ENCODE data around the gene CCDC117.
"Not testable (repeated sequence)": the region's sequence is repeated elsewhere in the genome, so short reads cannot be mapped to it uniquely, and the experiment has no call there.

The CCDC117 gene

GRCh38 chr22:28801845-28802594, 29.5 kb downstream of the CCDC117 start:
- no peak for DNase-seq (ENCODE audit: low read depth in 2 of 2)

- no peak for DNase-seq (ENCODE audit: low read depth in 2 of 2)
Measured at GRCh38 chr22:28802595-28803123, 30.2 kb downstream of the CCDC117 start.

GRCh38 chr22:28805426-28805825, 32.9 kb downstream of the CCDC117 start:
- DNase-seq (ENCODE audit: low read depth in 2 of 2), result not testable (repeated sequence)

- DNase-seq (ENCODE audit: low read depth in 2 of 2), result no peak
Measured at GRCh38 chr22:28808716-28809355, 36.3 kb downstream of the CCDC117 start.

- no peak for DNase-seq (ENCODE audit: low read depth in 2 of 2)
Measured at GRCh38 chr22:28810821-28811491, 38.5 kb downstream of the CCDC117 start.

- DNase-seq (ENCODE audit: low read depth in 2 of 2), result no peak
Measured at GRCh38 chr22:28812516-28812915, 40.0 kb downstream of the CCDC117 start.

GRCh38 chr22:28813772-28814518, 41.5 kb downstream of the CCDC117 start:
- DNase-seq (ENCODE audit: low read depth in 2 of 2), result no peak

- no peak for DNase-seq (ENCODE audit: low read depth in 2 of 2)
Measured at GRCh38 chr22:28815111-28815510, 42.6 kb downstream of the CCDC117 start.

- no peak for DNase-seq (ENCODE audit: low read depth in 2 of 2)
Measured at GRCh38 chr22:28815729-28816128, 43.2 kb downstream of the CCDC117 start.

- no peak for DNase-seq (ENCODE audit: low read depth in 2 of 2)
Measured at GRCh38 chr22:28817064-28817463, 44.6 kb downstream of the CCDC117 start.

GRCh38 chr22:28817919-28818859, 45.7 kb downstream of the CCDC117 start:
- DNase-seq (ENCODE audit: low read depth in 2 of 2), result no peak

- DNase-seq (ENCODE audit: low read depth in 2 of 2), result no peak
Measured at GRCh38 chr22:28819253-28820096, 47.0 kb downstream of the CCDC117 start.

GRCh38 chr22:28820885-28821284, 48.4 kb downstream of the CCDC117 start:
- no peak for DNase-seq (ENCODE audit: low read depth in 2 of 2)

- no peak for DNase-seq (ENCODE audit: low read depth in 2 of 2)
Measured at GRCh38 chr22:28821452-28821851, 49.0 kb downstream of the CCDC117 start.

GRCh38 chr22:28822930-28823551, 50.5 kb downstream of the CCDC117 start:
- DNase-seq (ENCODE audit: low read depth in 2 of 2), result no peak

GRCh38 chr22:28824455-28824854, 52.0 kb downstream of the CCDC117 start:
- DNase-seq (ENCODE audit: low read depth in 2 of 2), result not testable (repeated sequence)

- DNase-seq (ENCODE audit: low read depth in 2 of 2), result not testable (repeated sequence)
Measured at GRCh38 chr22:28826430-28826829, 53.9 kb downstream of the CCDC117 start.

GRCh38 chr22:28826921-28827320, 54.4 kb downstream of the CCDC117 start:
- DNase-seq (ENCODE audit: low read depth in 2 of 2), result no peak

Measured in stimulated activated CD4-positive, alpha-beta T cell treated with anti-CD3 and anti-CD28 coated beads, Interleukin-15, amount 100 ng/mL, for 48 hours (primary cell).